Astrocyte of the hippocampus (primary cell): ENCODE results near the gene PGAP3.
A peak's percentile ranks its signal among the peaks of the same experiment; 100 is the strongest.

Experiments
- DNase-seq: peaks from one replicate; pipeline ENCODE4 v3.0.0; 2011; ENCODE audit warnings: low read depth, low spot score

PGAP3 gene

DNA sequence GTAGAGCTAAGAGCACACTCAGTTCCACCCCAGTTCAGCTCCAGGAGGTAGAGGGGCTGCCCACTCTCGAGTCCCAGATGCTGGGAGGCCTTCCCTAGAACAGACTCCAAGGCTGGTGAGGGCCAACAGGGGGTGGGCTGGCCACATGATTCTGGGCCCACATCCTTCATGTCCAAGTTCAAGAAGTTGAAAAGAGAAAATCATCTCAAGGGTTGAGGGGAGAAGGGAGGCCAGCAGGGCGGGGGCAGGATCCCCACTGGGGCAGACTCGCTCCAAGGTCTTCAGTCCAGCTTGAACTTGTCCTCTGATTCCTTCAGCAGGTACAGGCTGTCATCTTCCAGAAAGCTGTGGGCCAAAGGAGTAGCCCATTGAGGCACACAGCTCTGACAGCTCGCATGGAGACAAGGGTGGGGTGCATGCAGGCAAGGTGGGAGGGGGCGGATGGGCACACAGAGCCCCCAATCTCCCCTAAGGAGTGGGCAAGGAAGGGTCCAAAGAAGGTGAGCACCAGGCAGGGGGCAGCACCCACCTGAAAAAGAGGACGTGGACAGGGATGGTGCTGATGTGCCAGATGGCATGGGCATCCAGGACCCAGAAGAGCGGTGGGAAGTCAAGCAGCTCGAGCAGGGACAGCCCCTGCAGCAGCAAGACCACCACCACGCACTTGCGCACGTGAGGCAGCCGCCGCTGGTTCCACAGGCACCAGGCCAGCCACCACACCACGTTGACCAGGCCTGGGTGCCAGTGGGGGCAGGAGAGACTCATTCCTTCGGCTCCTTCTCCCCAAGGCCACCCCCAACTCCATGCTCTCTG, 15.1 kb downstream of the PGAP3 start:
- no peak for DNase-seq

GRCh38 chr17:39671651-39672521, 16.0 kb downstream of the PGAP3 start:
- peak; percentile 64 for DNase-seq

DNA sequence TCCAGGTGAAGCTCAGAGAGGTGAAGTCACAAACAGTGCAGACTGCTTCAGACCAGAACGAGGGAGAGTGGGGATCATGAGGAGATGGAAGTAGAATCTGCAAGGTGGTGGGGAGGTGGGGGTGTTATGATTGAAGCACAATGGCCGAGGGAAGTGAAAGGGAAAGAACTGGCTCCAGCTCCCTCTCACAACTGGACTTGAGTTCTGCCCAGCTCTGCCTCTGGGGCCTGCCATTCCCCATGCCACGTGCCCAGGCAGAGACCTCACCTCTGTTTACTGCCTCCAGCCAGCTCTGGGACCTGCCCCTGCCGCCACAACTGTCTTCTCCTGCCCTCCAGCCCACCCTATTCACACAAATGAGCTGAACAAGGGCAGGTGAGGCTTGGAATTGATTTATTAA, 17.1 kb downstream of the PGAP3 start:
- DNase-seq: no peak

DNA sequence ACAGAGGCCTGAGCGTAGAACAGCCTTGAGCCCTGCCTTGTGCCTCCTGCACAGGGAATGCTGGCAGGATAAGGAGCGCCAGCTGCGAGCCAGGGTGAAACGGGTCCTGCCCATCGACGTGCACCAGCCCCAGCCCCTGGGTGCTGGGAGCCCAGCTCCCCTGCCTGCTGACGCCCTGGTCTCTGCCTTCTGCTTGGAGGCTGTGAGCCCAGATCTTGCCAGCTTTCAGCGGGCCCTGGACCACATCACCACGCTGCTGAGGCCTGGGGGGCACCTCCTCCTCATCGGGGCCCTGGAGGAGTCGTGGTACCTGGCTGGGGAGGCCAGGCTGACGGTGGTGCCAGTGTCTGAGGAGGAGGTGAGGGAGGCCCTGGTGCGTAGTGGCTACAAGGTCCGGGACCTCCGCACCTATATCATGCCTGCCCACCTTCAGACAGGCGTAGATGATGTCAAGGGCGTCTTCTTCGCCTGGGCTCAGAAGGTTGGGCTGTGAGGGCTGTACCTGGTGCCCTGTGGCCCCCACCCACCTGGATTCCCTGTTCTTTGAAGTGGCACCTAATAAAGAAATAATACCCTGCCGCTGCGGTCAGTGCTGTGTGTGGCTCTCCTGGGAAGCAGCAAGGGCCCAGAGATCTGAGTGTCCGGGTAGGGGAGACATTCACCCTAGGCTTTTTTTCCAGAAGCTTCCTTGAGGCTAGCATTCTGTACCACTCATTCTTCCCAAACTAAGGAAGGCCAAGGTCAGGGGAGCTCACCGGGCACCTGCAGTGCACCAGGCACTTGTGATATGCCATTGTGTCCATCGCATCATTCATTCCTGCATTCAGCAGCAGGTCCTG, 17.7 kb downstream of the PGAP3 start:
- DNase-seq: no peak

GRCh38 chr17:39667945-39668924, 19.6 kb downstream of the PGAP3 start, which contains the start of gene PNMT:
TSS of gene PNMT (plus strand) at chr17:39668453. CDS start at chr17:39668476, 23 bp downstream.
- DNase-seq: peak; percentile 81

GRCh38 chr17:39667262-39667944, 20.5 kb downstream of the PGAP3 start:
- no peak for DNase-seq

- no peak for DNase-seq
Measured at GRCh38 chr17:39666601-39667261, 21.1 kb downstream of the PGAP3 start.

DNA sequence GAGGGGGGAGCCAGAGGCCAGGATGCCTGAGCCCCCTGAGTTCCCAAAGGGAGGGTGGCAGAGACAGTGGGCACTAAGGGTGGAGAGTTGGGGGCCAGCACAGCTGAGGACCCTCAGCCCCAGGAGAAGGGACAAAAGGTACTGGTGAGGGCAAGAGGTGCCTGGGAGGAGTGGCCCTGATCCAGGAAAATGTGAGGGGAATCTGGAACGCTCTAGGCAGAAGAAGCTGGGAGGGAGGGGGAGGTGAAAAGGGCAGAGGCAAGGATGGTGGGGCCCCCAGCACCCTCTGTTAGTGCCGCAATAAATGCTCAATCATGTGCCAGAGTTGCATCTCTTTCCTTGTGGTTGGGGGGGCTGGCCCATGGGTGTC, 21.6 kb downstream of the PGAP3 start:
- DNase-seq: no peak

GRCh38 chr17:39665642-39666224, 22.1 kb downstream of the PGAP3 start:
- DNase-seq: no peak

DNA sequence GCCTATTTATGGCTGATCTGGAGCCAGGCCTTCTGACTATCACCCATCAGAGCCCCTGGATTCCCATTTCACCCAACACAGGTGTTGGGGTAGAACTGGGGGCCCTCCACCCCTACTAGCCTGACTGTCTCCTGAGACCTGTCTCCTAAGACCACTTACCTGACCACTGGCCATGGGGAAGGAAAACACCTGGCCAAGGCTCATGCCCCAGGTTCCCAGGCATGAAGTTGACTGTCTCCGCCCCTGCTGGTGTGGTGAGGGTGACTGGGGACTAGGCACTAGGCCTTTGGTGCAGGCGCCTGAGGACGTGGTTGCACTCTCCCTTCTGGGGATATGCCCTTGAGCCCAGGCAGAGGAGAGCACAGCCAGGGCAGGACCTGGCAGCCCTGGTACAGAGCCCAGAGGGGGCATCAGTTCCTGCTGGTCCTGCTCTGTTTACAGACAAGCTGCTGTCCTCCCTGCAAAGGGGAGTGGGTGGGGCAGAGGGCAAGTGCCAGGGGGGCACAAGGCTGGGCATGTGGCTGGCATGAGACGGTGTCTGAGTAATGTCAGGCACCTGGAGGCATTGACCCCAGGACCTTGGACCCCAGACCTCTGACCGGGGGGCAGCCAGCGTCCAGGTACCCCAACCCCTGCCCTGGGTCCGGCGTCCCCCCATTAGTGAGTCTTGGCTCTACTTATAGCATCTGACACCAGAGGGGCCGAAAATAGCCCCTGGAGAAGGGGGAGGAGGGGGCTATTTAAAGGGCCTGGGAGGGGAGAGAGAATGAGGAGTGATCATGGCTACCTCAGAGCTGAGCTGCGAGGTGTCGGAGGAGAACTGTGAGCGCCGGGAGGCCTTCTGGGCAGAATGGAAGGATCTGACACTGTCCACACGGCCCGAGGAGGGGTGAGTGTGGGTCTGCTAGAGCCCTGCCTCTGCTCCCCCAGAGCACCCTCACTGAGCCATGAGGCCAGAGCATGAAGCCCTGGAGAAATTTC, 23.0 kb downstream of the PGAP3 start, which contains the start of gene TCAP:
TSS of gene TCAP (plus strand) at position 769 of the 981 bp plus-strand sequence. CDS start at position 780, 11 bp downstream.
- DNase-seq: no peak

GRCh38 chr17:39663688-39664580, 23.9 kb downstream of the PGAP3 start:
- peak; percentile 33 for DNase-seq

DNA sequence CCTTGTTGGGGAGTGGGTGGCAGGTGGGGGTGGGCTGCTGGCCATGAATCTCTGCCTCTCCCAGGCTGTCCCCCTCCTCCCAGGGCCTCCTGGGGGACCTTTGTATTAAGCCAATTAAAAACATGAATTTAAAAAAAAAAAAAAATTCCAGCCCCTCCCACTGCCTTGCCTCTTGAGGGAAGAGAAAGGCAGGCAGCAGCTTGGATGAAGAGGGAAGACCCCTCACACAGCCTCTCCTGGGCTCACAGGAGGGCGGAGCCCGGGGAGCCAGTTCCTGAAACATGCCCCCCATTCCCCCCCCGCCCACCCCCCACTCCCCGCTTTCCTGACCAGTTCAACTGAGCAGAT, 24.5 kb downstream of the PGAP3 start:
- DNase-seq: no peak

DNA sequence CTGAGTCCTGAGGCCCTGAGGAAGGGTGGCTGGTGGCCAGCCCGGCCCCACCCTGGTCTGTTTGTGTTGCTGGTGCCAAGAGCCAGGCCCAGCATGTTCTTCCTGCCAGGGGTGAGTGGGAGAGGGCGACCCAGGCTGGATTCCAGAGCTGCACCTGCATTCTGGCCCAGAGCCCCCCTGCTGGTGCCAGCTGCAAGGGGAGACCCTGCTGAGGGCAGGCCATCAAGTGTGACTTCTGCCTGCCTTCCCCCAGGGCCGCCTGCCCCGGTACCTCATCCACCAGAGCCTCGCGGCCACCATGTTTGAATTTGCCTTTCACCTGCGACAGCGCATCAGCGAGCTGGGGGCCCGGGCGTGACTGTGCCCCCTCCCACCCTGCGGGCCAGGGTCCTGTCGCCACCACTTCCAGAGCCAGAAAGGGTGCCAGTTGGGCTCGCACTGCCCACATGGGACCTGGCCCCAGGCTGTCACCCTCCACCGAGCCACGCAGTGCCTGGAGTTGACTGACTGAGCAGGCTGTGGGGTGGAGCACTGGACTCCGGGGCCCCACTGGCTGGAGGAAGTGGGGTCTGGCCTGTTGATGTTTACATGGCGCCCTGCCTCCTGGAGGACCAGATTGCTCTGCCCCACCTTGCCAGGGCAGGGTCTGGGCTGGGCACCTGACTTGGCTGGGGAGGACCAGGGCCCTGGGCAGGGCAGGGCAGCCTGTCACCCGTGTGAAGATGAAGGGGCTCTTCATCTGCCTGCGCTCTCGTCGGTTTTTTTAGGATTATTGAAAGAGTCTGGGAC, 25.1 kb downstream of the PGAP3 start:
- no peak for DNase-seq

DNA sequence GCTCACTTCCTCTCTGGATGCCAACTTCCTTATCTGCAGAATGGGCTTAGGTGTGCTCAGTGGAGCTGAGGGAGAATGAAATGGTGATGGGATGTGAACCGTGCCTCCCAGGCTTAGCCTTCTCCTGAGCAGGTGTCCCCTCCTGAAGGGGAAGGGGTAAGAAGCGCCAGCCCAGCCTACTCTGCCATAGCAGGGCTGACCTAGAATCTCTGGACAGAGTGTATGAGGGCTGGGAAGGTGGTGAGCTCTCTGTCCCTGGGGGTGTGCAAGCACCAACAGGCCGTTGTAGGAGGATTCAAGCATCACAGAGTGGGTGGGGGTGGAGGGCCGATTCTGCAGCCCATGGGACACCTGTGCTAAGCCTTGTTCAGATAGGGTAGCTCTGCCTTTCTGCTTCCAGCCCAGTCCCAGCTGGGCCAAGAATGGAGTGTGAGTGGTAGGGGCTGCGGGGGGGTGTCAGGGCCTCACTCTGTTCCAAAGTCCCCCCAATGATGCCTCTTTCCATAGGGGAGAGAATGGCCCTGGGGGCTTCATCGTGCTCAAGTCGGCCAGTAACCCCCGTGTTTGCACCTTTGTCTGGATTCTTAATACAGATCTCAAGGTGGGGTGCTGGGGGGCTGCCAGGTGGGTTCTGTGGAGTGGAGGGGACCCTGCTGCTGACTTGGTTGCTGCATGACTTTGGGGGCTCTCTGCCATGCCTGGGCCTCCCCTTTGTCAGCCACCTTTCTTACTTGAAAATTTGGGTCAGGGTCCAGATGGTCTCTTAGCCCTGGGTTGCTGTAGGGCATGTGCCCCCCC, 25.9 kb downstream of the PGAP3 start:
- DNase-seq: no peak
